ENCODE measurements around the gene PASK.

DNA sequence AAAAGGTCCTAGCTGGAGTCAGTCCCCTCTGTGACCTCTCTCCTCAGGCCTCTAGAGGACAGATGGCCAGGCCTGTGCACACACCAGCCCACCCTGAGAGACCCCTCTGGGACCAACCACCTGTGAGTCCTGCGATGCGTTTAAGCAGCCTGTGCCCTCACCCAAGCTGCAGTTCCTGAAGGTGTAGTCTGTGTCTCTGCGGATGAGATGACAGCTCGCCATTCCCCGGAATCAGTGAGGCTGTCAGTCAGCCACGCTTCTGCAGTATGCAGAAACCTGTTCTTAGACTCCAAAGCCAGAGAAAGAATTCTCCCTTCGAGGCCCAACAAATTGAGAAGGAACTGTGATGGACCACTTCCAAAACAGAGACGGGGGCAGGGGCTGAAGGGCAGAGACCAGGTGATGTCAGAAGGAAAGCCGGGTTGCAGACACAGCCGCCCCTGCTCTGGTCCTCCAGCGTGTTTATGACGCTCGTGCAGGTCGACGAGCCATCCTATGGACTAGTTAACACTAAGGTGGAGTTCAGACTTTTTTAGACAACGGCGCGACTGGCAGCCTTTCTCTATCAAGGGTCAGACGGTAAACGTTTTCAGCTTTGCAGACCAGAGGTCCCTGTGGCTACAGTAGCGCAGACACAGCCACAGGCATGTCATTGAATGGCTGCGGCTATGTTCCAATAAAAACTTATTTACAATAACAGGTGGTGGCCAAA is 57.4 kb downstream of the PASK start:
- TF ChIP-seq, protein P1, sequence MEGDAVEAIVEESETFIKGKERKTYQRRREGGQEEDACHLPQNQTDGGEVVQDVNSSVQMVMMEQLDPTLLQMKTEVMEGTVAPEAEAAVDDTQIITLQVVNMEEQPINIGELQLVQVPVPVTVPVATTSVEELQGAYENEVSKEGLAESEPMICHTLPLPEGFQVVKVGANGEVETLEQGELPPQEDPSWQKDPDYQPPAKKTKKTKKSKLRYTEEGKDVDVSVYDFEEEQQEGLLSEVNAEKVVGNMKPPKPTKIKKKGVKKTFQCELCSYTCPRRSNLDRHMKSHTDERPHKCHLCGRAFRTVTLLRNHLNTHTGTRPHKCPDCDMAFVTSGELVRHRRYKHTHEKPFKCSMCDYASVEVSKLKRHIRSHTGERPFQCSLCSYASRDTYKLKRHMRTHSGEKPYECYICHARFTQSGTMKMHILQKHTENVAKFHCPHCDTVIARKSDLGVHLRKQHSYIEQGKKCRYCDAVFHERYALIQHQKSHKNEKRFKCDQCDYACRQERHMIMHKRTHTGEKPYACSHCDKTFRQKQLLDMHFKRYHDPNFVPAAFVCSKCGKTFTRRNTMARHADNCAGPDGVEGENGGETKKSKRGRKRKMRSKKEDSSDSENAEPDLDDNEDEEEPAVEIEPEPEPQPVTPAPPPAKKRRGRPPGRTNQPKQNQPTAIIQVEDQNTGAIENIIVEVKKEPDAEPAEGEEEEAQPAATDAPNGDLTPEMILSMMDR (IDR thresholded peaks at IDR 0.05; ENCODE audit: poor library complexity), result no peak
- TF ChIP-seq EZH2 (IDR thresholded peaks at IDR 0.05; ENCODE audit: borderline replicate concordance) (no peak), EZH2phosphoT487 (IDR thresholded peaks at IDR 0.05; ENCODE audit: low read depth, severe bottlenecking, unreplicated experiment) (no peak)

Measured in hepatocyte (in vitro differentiated cells).